HG02623 (cell line): ENCODE data around the gene PSMA7.

Source experiments
- ATAC-seq: cut with Tn5 transposase; IDR thresholded peaks from one replicate; pipeline ENCODE4 v1.9.1; 2021; ENCODE audit warnings: moderate library complexity; ENCODE audit not compliant: unreplicated experiment

Gene PSMA7

DNA sequence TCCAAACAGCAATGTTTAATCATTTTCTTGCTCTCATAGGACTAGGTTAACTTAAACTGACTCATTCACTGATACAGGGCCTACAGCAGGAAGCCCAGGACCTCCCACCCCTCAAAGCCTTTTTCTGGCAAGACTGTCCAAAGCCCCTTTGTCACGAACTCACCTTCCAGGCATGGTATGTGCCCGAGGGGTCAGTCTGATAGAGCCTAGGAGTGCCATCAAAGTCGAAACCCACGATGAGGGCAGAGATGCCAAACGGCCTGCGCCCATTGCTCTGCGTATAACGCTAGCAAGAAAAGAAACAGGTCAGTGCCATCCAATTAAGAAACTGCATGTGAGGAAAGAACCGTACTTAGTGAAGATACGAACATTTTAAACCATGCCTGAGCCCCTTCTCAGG, 4.3 kb downstream of the PSMA7 start:
- no peak for ATAC-seq

DNA sequence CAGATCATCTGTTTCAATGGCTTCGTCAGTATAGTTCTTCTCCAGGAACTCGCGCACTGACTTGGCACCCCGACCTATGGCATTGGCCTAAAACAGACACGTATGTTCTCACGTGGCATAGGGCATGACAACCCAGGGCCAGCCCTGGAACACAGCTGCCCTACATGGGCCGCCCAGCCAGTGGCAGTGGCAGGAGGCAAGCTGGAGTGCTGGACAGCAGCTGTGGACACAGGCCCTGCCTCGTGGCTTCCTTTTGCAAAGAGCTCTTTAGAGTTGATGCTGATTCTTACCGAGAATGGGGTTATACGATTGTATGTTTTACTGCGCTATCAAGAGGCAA, 5.0 kb downstream of the PSMA7 start:
- no peak for ATAC-seq

DNA sequence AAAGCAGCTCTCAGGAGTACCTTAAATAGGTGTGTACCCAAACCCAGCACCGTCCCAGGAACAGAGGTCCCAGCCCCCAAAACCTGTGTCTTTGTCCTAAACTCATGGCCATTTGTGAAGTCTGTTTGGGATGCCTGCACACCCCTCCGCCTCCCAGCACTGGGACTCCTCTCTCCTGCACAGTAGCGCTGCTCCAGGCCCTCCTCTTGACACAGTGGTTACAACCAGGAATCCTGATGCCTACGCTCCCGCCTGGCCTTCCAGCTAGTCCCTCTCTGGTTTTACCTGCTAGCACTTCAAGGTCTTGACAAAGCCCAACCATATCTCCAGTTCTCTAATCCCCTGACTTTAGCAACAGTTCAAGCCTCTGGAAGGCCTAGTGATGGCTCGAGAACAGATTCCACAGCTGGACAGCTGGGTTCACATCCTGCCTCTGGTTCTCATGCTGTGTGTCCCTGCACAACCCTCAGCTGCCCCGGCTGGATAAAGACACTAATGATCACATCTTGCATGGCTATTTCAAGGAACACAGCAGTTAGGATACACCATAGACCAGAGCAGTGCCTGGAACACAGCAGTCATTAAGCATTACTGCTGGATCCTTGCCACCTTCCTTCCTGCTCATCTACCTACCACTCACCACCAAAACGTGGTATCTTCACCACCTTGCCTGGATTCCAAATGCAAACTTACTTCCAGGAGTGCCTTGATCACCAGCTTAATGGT, 5.6 kb downstream of the PSMA7 start:
- ATAC-seq, result no peak

DNA sequence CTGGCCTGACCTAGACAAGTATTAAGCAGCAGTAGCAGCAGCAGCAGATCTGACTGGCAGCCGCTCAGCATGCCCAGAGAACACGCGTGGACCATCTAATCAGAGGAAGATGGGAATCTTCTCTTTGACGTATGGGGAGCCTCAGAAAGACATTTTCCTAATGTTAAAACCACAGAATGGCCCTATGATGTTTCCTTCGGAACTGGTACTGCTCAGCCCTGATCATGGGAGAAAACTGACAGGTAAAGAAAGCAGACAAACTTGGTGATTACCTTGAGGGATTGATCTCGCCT, 6.2 kb downstream of the PSMA7 start:
- no peak for ATAC-seq

DNA sequence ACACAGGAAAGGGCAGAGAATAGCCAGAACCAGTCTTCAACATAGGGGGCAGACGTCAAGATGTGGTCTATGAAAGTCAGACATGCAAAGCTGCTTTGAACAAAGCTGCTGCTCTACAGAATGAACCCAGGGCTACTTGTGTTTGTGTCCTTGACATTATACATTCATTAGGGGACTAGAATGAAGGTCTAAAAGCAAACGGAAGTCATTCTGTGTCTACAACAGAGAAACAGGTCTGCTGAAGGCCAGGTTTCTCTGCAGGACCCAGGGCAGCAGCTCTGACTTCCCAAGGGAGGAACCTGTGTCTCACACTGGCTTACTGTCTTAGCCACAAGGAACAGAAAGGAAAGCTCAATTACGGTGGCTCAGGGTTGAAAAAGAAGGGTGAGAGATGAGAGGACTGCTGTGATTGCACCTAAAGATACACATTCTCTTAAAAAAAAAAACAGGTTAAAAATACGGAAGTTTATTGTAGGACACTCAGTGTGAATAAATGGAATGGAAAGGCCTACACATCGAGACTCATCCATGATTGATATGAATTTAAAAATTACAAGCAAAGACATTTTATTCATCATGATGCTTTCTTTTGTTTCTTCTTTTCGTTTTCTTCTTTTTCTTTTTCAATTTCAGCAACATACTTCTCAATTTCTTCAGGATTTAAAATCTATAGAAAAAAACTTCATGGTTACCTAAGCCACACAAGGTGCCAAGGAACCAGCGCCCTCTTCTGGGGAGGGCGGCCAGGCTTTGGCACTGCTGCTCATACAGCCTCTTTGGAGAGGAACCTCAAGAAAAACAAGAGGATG, 6.7 kb downstream of the PSMA7 start:
- ATAC-seq, result no peak

DNA sequence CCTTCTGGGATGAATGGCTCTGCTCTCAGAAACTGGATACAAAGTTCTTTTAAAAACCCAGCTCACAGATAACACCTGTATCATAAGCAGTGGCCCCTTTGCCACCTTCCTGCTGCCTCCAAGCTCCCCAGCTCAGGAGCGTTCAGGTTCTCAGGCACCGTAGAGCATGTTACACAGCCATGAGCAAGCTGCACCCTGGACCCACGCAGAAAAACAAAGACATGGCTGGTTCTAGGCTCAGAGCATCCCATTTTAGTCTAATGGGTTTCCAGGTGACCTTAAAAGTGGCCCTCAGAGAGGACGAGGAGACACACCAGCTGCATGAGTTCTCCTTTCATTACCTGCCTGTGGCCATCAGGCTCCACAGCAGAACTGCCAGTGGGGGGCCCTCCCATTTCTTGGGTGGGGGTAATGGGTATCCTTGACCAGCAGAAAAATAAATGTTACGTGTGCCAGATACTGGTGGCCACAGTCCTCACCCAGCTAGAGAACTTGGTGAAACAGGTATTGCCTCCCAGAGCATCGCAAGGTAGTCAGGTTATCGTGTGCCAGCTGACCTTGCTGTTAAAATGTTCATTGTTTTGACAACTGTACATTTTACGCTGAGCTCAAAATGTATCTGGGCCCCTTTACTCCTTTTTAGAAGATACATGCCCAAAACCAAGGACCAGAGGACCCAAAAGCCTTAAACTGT, 7.5 kb downstream of the PSMA7 start:
- no peak for ATAC-seq

DNA sequence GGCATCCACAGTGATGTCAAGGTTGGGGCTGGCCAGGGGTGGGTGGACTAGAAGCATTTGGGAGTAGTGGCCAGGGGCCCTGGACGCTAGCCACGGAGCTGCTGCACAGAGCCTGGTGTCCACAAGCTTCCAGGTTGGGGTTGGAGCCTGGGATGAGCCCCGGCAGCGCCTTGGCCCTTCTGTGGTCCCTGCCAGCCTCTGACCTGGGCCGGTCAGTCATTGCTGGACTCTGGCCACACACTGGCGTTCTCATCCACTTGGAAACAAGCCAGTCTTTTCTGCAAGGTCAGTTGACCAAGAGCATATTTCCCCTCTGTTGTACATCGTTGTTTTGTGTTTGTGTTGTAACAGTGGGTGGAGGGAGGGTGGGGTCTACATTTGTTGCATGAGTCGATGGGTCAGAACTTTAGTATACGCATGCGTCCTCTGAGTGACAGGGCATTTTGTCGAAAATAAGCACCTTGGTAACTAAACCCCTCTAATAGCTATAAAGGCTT, 8.4 kb downstream of the PSMA7 start:
- no peak for ATAC-seq

DNA sequence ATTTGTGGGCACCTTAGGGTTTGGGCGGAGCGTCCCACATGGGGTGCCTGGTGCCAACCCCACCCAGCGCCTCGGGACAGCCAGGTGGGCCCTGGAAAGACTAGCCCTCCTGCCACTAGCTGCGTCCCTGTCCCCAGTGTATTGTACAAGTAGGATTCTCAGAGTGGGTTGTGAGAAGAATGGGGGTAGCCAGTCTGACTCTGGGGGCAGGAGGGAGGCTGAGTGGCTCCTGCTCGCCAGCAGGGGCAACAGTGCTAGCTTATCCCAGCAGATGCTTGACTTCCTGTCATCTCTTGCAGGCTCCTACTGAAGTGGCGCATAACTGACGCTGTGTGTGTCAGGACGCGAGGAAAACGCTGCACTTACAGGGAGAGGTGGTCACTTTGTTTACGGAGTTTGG, 9.3 kb downstream of the PSMA7 start:
- ATAC-seq, result no peak

DNA sequence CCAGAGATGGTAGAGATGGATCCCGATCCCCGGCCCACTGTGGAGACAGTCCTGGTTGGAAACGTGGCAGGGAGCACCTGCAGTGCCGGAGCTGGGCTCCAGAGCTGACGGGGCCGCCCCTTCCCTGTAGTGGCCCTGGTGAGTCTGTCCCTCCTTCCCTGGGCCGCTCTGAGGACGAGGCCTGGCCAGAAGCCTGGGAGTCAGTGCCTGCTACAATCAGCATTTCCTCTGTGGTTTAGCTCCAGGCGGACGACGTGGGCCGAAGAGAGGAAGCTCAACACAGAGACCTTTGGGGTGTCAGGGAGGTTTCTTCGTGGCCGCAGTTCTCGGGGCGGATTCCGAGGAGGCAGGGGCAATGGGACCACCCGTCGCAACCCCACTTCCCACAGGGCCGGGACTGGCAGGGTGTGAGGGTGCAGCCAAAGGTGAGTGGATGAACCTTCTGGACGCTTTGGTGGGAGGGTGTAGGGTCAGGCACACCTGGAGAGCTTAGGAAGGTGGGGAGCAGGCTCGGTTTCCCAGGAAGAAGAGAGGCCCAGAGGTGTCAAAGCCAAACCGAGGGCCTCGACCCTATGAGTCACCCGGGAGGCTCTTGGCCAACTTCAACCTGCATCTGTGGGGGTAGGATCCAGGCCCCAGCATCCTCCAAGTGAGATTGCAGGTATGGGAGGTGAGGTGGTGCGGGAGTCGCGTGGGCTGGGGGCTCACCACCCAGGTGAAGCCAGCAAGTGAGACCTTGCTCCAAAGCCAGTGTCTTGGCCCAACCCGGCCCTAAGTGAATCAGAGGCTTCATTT, 9.9 kb downstream of the PSMA7 start:
- ATAC-seq, result no peak

DNA sequence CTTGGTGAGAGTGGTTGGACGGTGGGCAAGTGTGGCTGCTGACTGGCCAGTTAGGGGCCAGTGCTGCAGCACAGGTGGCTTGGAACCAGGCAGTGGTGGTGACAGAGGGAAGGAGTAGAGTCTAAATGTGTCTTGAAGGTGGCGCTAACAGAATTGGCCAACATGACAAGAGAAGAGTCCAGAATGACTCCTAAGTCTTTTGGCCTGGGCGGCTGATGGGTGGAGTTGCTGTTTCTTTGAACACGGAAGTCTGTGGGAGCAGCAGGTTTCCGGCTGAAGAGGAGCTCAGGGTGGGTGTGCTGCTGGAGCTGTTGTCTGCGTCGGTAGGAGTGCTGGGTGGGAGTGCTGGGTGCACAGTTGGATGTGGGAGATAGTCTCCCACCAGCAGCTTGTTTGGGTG, 10.8 kb downstream of the PSMA7 start:
- ATAC-seq, result no peak

DNA sequence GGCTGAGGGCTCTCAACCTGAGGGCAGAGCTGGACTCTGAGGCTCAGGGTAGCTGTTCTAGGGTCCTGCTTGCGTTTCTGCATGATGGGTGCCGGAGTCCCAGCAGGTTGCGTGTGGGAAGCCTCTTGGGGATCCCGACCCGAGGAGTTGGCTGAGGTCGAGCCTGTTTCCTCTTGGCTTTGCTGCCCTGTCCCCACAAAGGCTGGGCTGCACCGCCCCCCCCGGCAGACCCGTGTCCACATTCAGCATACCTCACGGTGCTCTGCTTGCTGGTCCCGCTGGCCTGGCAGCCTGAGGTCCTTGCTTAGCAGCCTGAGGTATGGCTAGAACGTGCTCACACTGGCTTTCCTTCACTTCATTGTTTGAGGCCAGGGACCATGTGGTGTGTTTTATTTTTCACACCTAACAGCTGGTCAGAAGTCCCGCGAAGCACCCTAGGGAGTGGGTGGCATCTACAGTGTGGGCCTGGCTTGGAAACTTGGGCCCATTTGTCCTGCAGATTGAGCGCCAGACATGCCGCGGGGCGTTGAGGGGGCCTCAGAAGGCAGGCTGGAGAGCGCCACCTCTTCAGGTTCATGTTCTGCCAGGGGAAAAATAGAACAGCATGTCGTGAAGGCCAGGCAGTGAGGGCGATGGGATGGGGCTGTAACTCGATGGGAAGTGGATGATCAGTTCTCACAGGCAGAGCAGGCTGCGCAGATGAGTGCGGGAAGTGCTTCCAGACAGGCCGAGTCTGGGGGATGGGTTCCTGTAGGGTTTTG, 11.5 kb downstream of the PSMA7 start:
- no peak for ATAC-seq

DNA sequence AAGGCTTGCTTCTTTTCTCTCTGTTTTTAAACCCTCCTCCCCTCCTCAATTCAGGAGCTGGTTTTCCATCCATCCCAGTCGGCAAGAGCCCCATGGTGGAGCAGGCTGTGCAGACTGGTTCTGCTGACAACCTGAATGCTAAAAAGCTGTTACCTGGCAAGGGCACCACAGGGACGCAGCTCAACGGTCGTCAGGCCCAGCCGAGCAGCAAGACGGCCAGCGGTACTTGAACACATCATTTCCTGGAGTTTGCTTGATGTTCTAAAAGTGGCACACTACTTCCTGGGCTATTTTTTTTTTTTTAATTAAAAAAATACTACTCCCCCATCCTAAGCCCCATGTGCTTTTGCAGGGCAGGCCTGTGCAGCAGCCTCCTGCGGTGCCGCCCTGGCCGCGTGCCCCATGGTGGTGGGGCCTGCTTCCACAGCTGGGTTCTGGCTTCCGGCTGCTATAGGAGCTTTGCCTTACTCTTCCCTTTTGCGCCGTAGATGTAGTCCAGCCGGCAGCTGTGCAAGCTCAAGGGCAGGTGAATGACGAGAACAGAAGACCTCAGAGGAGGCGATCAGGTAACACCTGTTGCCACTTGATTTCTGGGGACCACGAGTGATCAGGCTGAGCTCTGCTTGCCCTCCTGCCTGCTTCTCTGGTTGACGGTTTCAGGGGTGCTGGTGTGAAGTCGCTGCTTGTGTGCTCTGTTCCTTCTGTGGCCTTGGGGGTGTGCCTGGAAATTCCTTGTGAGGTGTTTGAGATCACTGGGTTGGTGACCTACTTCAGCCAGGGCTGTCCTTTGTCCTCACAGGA, 13.3 kb downstream of the PSMA7 start:
- no peak for ATAC-seq

DNA sequence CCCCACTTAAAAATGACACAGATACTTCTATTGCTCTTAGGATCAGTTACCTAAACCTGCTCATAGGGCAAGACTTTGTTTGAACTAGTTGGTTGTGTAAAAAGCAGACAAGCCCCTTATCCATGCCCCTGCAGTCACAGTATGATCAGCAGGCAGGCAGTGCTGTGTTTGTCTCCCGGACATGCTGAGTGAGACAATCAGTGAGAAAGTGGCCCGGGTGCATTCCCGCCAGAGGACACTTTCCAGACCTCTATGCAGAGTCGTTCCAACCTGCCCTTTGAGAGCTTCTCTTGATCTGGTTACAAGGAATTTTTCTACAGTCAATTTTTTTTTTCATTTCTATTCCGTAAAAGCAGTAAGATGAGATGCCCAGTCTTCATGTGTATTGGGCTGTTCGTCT, 14.7 kb downstream of the PSMA7 start:
- ATAC-seq, result no peak

DNA sequence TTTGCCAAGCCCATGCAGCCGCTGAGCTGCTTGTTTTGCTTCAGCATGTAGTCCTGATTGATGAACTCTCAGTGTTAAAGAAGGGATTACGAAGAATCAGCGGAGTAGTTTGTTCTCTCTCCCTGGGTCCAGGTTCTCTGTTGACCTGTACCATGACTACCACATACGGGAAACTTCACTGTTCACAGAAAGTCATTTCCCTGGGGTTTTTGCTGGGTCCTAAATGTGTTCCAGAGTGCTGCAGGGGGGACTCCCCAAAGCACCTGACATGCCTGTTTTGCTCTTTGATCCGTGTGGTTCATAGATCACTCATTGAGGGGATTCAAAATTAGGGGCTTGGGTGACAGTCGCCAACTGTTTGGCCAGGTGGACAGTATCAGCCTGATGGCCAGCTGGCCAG, 15.4 kb downstream of the PSMA7 start:
- no peak for ATAC-seq

DNA sequence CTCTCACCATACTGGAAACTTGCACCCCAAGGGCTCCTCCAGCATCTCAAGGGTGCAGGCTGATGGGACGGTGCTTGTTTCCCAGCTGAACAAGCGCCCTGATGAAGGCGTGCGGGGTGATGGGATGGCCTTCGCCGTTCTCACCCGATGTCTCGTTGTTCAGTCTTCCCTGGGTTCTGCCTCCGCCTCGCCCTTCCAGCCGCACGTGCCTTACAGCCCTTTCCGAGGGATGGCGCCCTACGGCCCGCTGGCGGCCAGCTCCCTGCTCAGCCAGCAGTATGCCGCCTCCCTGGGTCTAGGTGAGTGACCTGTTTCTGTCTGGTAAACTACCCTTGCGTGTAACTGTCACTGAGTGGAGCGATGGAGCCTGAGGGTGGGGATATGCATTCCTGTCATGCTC, 17.1 kb downstream of the PSMA7 start:
- no peak for ATAC-seq

DNA sequence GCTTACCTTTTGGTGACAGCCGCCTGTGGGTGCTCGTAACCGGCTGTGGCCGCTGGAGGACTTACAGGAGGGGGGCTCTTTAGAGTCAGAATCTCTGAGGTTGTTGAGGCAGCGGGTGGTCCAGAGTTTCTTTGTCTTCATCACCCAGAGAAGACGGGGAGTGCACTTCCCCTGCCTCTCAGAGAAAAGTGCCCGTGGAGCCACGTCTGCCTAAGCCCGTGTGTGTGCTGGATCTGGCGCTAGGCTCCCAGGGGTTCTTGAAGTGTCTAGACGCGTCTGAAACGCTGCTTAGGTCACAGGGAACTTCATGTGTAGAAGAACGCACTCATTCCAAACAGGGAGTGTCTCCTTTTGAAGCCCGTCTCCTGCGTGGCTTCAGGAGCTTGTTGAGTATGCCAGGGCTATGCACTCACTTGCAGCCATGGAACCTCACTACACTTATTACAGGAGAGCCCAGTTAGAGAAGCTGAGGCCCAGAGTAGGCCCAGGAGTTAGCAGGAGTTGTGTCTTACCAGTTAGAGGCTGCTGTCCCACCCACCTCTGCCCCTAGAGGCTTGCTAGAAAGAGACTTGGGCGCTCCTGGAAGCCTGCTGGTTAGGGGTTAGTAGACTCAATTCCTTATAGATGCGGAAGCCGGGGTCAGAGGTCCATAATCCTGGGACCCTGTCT, 19.6 kb downstream of the PSMA7 start:
- ATAC-seq, result no peak

DNA sequence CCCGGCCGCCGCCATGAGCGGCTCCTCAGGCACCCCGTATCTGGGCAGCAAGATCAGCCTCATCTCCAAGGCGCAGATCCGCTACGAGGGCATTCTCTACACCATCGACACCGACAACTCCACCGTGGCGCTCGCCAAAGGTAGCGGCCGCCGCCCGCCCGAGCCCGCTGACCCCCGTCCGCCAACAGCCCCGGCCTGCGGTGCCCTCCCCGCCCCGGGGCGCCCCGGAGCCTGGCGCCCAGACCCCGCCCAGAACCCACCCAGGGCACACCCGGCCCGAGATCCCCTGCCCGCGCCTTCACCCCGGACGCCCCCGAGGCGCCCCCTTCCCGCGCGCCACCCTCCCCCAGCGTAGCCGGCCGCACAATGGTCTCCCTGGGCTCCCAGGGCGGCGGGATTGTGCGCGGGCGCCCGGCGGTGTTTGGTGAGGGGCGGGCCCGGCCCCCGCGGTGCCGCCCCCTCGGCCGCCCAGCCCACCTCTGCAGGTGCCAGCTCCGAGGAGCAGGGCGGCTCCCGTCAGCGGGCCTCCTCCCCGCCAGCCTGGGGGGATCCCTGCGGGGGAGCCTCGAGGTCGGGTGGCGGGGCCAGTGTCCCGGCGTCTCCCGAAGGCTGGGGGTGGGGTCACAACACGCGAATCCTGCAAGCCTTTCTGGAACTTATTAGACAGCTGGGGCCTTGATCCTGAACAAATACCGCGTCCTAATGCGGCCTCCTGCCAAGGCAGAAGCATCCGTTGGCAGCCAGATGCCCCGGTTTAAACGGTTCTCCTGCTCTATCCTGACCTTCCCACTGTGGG, 20.3 kb downstream of the PSMA7 start:
- peak; percentile 7 for ATAC-seq
